Measurements from ENCODE around the gene TBC1D22A. TPM values are rescaled to one million over a fixed set of nuclear protein-coding genes. Genes with fewer than 3 reads are reported as not detected.

The TBC1D22A gene
- total RNA-seq, 1 donor from 2014 or later: 87.8 TPM

DNA sequence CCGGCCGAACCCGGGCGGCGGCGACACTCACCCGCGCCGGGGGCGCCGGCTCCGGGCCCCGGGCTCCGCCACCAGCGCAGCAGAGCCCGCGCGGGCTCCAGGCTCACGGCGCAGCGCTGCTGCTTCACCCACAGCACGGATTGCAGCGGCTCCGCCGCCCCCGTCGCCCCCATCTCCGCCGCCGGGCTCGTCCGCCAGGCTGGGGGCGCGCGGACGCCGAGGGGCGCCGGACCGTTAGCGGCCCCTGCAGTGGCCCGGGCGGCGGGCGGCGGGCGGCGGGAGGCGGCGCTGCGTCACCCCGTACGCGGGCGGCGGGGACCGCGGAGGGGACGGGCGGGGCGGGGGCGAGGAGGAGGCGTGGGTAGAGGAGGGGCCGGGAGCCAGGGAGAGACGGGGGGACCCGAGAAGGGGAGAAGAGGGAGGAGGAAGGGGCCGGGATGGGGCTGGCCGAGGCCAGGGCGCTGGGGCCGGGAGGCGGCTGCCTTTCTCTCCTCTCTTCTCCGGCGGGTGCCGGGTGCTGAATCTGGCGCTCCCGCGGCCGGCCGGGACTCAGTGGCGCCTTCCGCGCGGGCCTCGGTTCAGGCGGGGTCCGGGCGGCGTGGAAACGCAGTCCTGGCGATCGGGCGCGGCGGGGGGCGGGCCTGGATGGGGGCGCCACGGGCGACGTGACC lies 24.3 kb upstream of the TBC1D22A start, which contains the start of gene CERK:
TSS of gene CERK (minus strand) at position 277 of the 671 bp plus-strand sequence. CDS start at position 173, 104 bp downstream.
- intact Hi-C loops (cut with DNase I): loop anchor here (1.0 to 5.0 kb wide), 3 partner anchors 16 to 64 kb away; partner anchors contain the start of gene TBC1D22A

GRCh38 chr22:46738647-46739093 lies 23.8 kb upstream of the TBC1D22A start:
- Histone ChIP-seq H3K27ac (peak overlapping the region; percentile 92 to 93), H3K4me3 (peak overlapping the region; percentile 88 to 99), H3K27me3 (no peaks in the 10 kb centered on the region), H3K36me3 (no peaks in the 10 kb centered on the region), H3K9me3 (no peaks in the 10 kb centered on the region), H3K4me1 (peaks cover 5 to 36% of the 10 kb centered on the region in 2 donors)
- TF ChIP-seq, protein P1, sequence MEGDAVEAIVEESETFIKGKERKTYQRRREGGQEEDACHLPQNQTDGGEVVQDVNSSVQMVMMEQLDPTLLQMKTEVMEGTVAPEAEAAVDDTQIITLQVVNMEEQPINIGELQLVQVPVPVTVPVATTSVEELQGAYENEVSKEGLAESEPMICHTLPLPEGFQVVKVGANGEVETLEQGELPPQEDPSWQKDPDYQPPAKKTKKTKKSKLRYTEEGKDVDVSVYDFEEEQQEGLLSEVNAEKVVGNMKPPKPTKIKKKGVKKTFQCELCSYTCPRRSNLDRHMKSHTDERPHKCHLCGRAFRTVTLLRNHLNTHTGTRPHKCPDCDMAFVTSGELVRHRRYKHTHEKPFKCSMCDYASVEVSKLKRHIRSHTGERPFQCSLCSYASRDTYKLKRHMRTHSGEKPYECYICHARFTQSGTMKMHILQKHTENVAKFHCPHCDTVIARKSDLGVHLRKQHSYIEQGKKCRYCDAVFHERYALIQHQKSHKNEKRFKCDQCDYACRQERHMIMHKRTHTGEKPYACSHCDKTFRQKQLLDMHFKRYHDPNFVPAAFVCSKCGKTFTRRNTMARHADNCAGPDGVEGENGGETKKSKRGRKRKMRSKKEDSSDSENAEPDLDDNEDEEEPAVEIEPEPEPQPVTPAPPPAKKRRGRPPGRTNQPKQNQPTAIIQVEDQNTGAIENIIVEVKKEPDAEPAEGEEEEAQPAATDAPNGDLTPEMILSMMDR (IDR thresholded peaks at IDR 0.05): no peak
- intact Hi-C loops (cut with DNase I): loop anchor here (1.0 to 5.0 kb wide), 3 partner anchors 16 to 64 kb away; partner anchors contain the start of gene TBC1D22A
- no peak for DNase-seq (ENCODE audit: low spot score in 2 of 2)

More for the DNA sequence above, 24.3 kb upstream of the TBC1D22A start, which contains the start of gene CERK:
- peak within 1 kb of the TSS; percentile 88 to 99 for H3K4me3 ChIP-seq
- peak in 1 of 2 donors; percentile 90 for DNase-seq (ENCODE audit: low spot score in 2 of 2)
- TF ChIP-seq, protein P1 (IDR thresholded peaks at IDR 0.05): no peak
- H3K36me3 ChIP-seq: no peaks in the 10 kb centered on the region
- H3K9me3 ChIP-seq: no peaks in the 10 kb centered on the region
- peaks cover 5 to 36% of the 10 kb centered on the region in 2 donors for H3K4me1 ChIP-seq
- no peaks in the 10 kb centered on the region for H3K27me3 ChIP-seq
- H3K27ac ChIP-seq: peak within 1 kb of the TSS; percentile 92 to 93

DNA sequence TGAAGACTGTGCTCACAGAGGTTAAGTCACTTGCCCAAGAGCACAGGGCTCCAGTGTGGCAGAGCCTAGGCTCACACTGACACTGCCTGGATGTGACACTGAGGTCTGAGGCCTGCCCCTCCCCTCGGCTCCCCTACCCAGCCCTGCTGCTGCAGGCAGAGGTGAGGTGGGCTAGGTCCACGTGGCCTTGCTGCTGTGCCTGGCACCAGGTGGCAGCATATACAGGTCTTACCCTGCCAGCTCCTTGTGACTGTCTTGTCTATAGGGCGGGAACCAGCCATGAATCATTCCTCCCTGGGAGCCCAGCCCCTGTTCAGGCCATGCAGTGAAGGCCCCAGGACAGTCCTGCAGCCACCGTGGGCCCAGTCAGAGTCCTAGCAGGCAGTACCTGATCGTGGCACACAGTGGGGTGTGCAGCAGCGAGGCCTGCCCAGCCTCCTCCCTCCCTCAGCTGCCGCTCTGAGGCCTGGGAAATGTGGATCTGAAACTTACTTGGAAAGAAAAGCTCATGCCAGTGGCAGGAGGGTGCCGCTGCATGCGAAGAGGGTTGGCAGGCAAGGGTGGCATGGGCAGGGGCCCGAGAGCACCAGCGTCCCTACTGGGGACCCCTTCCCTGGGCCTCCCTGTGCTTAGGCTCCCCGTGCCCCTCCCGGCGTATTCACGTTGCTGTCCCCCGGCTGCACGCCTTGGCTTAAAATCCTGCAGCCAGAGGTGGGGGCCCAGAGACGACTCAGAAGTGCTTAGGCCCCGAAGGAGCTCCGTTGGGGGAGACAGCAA lies 23.2 kb upstream of the TBC1D22A start:
- peak overlapping the region; percentile 92 to 93 for H3K27ac ChIP-seq
- peak in 1 of 2 donors; percentile 86 for DNase-seq (ENCODE audit: low spot score in 2 of 2)
- no peaks in the 10 kb centered on the region for H3K9me3 ChIP-seq
- intact Hi-C loops (cut with DNase I): loop anchor here (5.0 kb wide), 1 partner anchor 63 kb away; no protein-coding TSS in a partner anchor
- H3K27me3 ChIP-seq: no peaks in the 10 kb centered on the region
- H3K4me3 ChIP-seq: peak overlapping the region; percentile 88 to 99
- no peaks in the 10 kb centered on the region for H3K36me3 ChIP-seq
- H3K4me1 ChIP-seq: peaks cover 5 to 36% of the 10 kb centered on the region in 2 donors
- TF ChIP-seq, protein P1 (IDR thresholded peaks at IDR 0.05): peak in 1 of 3 experiments; percentile 33

DNA sequence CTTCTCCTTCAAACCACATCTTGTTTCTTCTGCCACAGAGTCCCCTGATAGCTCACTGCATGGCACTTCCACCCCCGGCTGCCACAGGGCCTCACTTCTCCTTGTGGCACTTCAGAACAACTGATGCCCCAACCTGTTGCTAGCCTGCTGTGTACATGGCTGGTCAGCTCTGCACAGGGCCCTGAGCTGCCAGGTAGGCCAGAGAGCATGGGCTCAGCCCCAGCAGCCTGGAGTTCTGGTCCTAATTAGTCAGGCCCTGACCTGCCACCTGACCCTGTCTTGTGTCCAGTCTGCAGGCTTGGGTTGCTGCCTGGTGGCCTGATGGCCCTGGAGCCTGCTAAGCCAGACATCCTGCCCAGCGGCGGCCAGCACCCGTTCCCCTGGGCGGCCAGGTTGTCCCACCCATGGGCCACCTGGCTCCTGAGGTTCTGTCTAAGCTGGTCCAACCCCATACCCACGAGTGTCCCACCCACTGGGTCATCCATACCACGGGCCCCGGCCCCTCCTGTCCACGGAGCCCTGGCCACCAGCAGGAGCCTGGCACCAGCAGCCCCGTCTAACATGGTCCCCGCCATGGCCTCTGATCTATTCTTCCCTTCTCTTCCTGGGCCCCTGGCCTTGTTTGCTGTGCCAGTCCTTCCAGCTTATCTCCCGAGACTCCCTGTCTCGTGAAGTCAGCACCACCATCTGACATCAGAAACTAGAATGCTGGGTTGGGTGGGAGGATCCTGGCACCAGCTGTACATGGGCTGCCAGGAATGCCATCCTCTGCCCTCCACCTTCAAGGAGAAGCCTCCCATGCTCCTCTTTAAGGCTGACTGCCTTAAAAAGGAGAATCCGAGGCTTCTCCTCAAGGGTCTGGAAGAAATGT lies 21.3 kb upstream of the TBC1D22A start:
- Histone ChIP-seq H3K36me3 (no peaks in the 10 kb centered on the region), H3K27ac (no peak overlapping the region), H3K27me3 (no peaks in the 10 kb centered on the region), H3K9me3 (no peaks in the 10 kb centered on the region), H3K4me3 (no peak overlapping the region), H3K4me1 (peaks cover 5 to 20% of the 10 kb centered on the region in 2 donors)
- intact Hi-C loops (cut with DNase I): no loop called here
- no peak for DNase-seq (ENCODE audit: low spot score in 2 of 2)
- TF ChIP-seq, protein P1 (IDR thresholded peaks at IDR 0.05): no peak

DNA sequence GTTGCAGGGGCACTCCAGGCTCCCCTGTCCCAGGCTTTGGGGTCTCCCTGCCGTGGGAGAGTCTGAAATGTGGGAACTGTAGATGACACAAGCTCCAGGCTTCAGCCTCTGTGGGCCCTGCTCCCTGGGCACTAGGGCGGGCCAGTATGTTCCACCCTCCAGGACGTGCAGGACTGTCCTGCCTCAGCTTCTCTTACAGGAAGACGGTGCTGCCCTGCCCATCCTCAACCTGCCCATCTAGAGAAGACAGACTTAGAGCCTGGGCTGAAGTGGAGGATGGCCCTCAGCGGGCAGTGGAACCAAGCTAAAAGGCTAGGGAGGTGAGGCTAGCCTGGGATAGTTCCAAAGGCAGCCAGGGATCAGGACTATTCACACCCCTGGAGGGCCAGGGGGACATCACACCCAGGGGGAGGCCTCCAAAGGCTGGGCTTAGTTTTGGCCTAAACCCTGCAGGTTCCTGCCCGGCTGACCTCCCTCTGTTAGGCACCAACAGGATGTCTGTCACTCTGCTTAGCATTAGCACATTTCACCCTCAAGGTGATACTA lies 20.4 kb upstream of the TBC1D22A start:
- no peaks in the 10 kb centered on the region for H3K27me3 ChIP-seq
- no peak for DNase-seq (ENCODE audit: low spot score in 2 of 2)
- no peak overlapping the region for H3K27ac ChIP-seq
- intact Hi-C loops (cut with DNase I): no loop called here
- TF ChIP-seq, protein P1 (IDR thresholded peaks at IDR 0.05): no peak
- H3K36me3 ChIP-seq: no peaks in the 10 kb centered on the region
- peaks cover 5 to 11% of the 10 kb centered on the region in 2 donors for H3K4me1 ChIP-seq
- H3K4me3 ChIP-seq: no peak overlapping the region
- no peaks in the 10 kb centered on the region for H3K9me3 ChIP-seq

Measured in ascending aorta (tissue), 2 donors.